ENCODE results near the gene TGFA.

DNA sequence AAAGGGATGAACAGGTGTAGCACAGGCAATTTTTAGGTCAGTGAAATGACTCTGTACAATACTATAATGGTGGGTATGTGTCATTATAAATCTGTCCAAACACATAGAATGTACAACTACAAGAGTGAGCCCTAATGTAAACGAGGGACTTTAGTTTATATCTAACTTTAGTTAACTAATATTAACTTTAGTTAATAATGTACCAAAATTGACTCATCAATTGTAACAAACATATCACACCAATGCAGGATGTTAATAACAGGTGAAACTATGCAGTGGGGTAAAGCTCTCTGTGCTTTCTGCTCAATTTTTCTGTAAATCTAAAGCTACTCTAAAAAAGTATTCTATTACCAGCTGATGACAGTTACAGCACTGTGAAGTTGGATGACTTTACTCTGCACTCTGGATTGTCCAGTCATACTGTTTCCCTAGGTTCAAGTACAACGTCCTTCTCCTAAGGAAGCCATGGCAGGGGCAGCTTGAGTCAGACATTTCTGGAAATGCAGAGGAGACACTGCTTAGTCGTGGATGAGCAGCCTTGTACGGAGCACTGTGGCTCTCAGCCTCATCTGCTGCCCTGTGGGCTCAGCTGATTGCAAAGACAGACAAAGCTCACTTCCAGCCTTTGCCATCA lies 26.1 kb downstream of the TGFA start:
- TF ChIP-seq CTCF (conservative IDR thresholded peaks at IDR 0.05) (no peak), EZH2 (IDR thresholded peaks at IDR 0.05; ENCODE audit: low read depth) (no peak)
